ENCODE results near the gene LCAT. TPM values are rescaled to one million over a fixed set of nuclear protein-coding genes. Genes with fewer than 3 reads are reported as not detected.

LCAT gene
- polyA plus RNA-seq, 1 donor: 18.5 TPM

DNA sequence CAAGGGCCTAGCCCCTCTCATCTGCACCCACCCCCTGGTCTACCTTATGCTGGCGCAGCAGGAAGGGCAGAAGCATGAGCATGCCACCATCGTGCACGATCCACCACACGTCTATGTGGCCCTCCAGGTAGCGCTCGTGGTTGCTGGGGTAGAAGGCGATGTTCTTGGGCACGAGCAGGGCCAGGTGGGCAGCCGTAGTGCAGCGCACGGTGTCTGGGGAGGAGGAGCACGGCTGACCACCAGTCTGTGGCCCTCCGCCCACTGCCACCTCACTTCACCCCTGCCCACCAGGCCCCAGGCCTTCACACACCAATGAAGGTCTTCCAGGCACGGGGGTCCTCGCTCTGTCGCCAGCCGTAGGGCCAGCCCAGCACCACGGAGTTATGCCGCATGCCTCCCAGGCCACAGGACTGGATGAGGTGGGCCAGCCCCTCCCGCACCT is 2.2 kb upstream of the LCAT start:
- no peak overlapping the region for H3K4me3 ChIP-seq (ENCODE audit: low read length)
- no peak for DNase-seq
- H3K36me3 ChIP-seq (ENCODE audit: control insufficient read depth, insufficient read depth, low read length): peaks cover 65% of the 10 kb centered on the region
- H3K27me3 ChIP-seq (ENCODE audit: control insufficient read depth, insufficient read depth, low read length): no peaks in the 10 kb centered on the region
- H3K27ac ChIP-seq (ENCODE audit: low read length): no peak overlapping the region
- H3K4me1 ChIP-seq (ENCODE audit: control insufficient read depth, insufficient read depth, low read length): peaks cover 11% of the 10 kb centered on the region
- H3K9me3 ChIP-seq (ENCODE audit: control insufficient read depth, low read depth, low read length): peaks cover 10% of the 10 kb centered on the region
- no CpG with 5 or more reads among the region's 20 CpGs for WGBS (ENCODE audit: insufficient coverage, low lambda C conversion rate)

DNA sequence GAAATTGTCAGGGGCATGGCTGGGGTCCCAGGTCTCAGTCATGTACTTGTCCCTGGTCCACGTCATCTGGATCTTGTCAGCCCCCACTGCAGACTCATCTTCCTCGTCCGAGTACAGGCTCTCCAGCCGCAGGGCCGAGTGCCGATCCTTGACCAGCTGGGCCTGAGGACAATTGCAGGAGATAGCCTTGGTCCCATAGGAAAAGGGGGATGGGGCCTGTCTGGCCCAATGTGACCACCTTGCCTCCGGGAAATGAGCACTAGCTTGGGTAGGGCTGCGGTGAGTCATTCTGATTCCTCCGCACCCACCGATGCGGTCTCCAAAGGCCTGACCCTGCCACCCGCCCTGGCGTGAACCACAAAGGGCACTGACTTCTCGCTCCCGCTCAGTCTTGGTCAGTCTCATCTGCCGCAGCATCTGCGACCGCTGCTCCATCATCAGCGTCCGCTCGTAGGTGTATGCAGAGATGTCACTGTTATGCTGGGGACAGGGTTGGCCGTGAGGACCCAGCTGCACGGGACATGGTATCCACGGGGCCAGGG is 1.5 kb upstream of the LCAT start:
- H3K36me3 ChIP-seq (ENCODE audit: control insufficient read depth, insufficient read depth, low read length): peaks cover 58% of the 10 kb centered on the region
- H3K27ac ChIP-seq (ENCODE audit: low read length): no peak overlapping the region
- peaks cover 10% of the 10 kb centered on the region for H3K9me3 ChIP-seq (ENCODE audit: control insufficient read depth, low read depth, low read length)
- H3K4me3 ChIP-seq (ENCODE audit: low read length): no peak overlapping the region
- H3K27me3 ChIP-seq (ENCODE audit: control insufficient read depth, insufficient read depth, low read length): no peaks in the 10 kb centered on the region
- no peak for DNase-seq
- no CpG with 5 or more reads among the region's 24 CpGs for WGBS (ENCODE audit: insufficient coverage, low lambda C conversion rate)
- peaks cover 11% of the 10 kb centered on the region for H3K4me1 ChIP-seq (ENCODE audit: control insufficient read depth, insufficient read depth, low read length)

DNA sequence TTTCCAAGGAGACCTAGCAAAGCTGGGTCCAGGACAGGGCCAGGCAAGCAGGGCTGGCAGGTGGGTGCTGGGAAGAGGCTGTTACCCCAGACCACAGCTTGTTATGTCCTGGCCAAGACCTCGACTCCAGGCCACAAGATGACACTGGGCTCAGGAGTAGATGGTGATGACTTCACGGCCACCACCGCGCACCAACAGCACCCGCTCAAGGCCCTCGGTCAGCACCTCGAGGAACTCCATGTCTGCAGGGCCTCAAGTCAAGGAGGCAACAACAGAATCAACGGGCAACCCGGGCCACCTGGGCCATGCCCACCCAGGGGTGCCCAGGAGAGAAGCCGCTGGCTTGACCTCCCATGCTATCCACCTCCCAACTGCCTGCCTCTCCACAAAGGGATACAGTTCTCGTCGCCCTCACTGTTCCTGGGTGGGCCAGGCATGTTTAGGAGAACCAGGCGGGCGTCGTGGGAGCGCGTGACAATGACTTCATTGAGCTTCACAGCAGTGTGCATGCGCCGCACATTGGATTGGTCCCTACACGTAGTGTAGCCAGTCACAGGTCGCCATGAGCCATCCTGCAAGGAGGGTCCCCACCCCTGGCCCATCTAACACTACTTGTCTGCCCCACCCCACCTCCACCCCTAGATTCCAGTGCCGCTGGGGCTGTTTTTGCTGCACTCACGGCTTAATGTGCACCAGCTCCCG is 921 bp upstream of the LCAT start:
- Histone ChIP-seq H3K4me1 (ENCODE audit: control insufficient read depth, insufficient read depth, low read length) (peaks cover 11% of the 10 kb centered on the region), H3K27ac (ENCODE audit: low read length) (no peak overlapping the region), H3K36me3 (ENCODE audit: control insufficient read depth, insufficient read depth, low read length) (peaks cover 53% of the 10 kb centered on the region), H3K27me3 (ENCODE audit: control insufficient read depth, insufficient read depth, low read length) (no peaks in the 10 kb centered on the region), H3K4me3 (ENCODE audit: low read length) (no peak overlapping the region), H3K9me3 (ENCODE audit: control insufficient read depth, low read depth, low read length) (peaks cover 10% of the 10 kb centered on the region)
- DNase-seq: no peak
- no CpG with 5 or more reads among the region's 24 CpGs for WGBS (ENCODE audit: insufficient coverage, low lambda C conversion rate)

DNA sequence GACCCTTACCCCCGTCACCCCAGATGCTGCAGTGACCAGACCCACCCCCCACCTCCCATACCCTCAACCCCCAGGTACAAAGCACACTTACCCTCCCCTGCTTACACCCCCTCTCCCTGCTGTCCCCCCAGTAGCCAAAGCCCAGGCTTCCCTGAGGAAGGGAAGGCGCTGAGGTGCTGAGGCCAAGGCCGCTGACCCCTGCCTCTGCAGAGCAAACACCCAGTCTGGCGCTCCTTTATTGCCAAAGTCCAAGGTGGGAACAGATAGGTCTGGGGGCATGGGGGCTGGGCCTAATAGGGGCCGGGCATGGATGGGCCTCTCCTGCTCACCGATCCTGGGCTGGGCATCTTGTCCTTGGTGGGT is 683 bp downstream of the LCAT start:
- WGBS (ENCODE audit: insufficient coverage, low lambda C conversion rate): no CpG with 5 or more reads among the region's 6 CpGs
- peaks cover 11% of the 10 kb centered on the region for H3K4me1 ChIP-seq (ENCODE audit: control insufficient read depth, insufficient read depth, low read length)
- peaks cover 10% of the 10 kb centered on the region for H3K9me3 ChIP-seq (ENCODE audit: control insufficient read depth, low read depth, low read length)
- H3K27me3 ChIP-seq (ENCODE audit: control insufficient read depth, insufficient read depth, low read length): no peaks in the 10 kb centered on the region
- no peak for DNase-seq
- peaks cover 42% of the 10 kb centered on the region for H3K36me3 ChIP-seq (ENCODE audit: control insufficient read depth, insufficient read depth, low read length)
- no peak overlapping the region for H3K27ac ChIP-seq (ENCODE audit: low read length)
- no peak overlapping the region for H3K4me3 ChIP-seq (ENCODE audit: low read length)

DNA sequence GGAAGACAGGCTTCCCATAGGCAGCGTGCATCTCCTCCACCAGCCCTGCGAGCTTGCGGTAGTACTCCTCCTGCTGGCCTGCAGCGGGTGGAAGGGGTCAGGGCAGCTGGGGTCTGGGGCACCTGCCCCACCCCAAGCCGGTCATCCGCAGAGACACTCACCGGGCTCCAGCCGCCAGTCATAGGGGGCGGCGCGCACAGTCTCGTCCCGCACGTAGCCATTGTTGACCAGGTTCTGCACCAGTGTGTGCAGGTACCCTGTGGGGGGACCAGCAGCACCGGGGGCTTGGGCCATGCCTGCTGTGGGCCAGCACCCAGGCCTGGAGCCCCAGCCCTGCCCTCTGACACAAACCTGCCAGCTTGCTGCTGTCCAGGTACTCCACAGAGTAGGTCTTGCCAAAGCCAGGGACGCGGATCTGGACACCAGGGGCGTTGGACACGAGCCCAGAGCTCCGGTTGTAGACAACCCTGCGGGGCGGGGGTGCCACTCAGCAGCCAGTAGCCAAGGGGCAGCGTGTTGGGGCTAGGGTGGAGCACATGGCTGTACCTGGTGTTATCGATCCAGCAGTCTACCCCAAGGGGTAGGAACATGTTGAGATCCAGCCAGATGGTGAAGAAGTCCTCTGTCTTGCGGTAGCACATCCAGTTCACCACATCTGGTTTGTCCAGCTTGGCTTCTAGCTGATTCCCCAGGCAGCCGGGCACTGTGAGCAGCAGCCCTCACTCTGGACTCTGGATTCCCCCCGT is 1.2 kb downstream of the LCAT start:
- no peak overlapping the region for H3K4me3 ChIP-seq (ENCODE audit: low read length)
- H3K27ac ChIP-seq (ENCODE audit: low read length): no peak overlapping the region
- peaks cover 10% of the 10 kb centered on the region for H3K9me3 ChIP-seq (ENCODE audit: control insufficient read depth, low read depth, low read length)
- H3K27me3 ChIP-seq (ENCODE audit: control insufficient read depth, insufficient read depth, low read length): no peaks in the 10 kb centered on the region
- DNase-seq: no peak
- WGBS (ENCODE audit: insufficient coverage, low lambda C conversion rate): no CpG with 5 or more reads among the region's 27 CpGs
- H3K4me1 ChIP-seq (ENCODE audit: control insufficient read depth, insufficient read depth, low read length): peaks cover 11% of the 10 kb centered on the region
- H3K36me3 ChIP-seq (ENCODE audit: control insufficient read depth, insufficient read depth, low read length): peaks cover 37% of the 10 kb centered on the region

DNA sequence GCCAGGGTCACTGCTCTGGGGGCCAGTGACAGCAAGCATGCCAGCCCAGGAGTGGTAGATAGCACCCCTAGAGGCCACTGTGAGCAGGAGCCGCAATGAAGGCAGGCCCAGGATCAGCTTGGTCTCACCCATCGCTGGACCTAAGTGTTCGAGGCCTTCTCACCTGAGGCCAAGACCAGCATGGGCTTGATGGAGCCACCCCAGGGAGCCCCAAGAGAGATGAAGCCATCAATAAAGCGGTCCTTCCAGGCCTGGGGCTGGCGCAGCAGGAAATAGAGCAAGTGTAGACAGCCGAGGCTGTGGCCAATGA is 1.8 kb downstream of the LCAT start:
- Histone ChIP-seq H3K27ac (ENCODE audit: low read length) (no peak overlapping the region), H3K9me3 (ENCODE audit: control insufficient read depth, low read depth, low read length) (peaks cover 5% of the 10 kb centered on the region), H3K27me3 (ENCODE audit: control insufficient read depth, insufficient read depth, low read length) (no peaks in the 10 kb centered on the region), H3K36me3 (ENCODE audit: control insufficient read depth, insufficient read depth, low read length) (peaks cover 31% of the 10 kb centered on the region), H3K4me3 (ENCODE audit: low read length) (no peak overlapping the region), H3K4me1 (ENCODE audit: control insufficient read depth, insufficient read depth, low read length) (peaks cover 15% of the 10 kb centered on the region)
- peak in 1 of 2 donors; percentile 33 for DNase-seq
- no CpG with 5 or more reads among the region's 6 CpGs for WGBS (ENCODE audit: insufficient coverage, low lambda C conversion rate)

DNA sequence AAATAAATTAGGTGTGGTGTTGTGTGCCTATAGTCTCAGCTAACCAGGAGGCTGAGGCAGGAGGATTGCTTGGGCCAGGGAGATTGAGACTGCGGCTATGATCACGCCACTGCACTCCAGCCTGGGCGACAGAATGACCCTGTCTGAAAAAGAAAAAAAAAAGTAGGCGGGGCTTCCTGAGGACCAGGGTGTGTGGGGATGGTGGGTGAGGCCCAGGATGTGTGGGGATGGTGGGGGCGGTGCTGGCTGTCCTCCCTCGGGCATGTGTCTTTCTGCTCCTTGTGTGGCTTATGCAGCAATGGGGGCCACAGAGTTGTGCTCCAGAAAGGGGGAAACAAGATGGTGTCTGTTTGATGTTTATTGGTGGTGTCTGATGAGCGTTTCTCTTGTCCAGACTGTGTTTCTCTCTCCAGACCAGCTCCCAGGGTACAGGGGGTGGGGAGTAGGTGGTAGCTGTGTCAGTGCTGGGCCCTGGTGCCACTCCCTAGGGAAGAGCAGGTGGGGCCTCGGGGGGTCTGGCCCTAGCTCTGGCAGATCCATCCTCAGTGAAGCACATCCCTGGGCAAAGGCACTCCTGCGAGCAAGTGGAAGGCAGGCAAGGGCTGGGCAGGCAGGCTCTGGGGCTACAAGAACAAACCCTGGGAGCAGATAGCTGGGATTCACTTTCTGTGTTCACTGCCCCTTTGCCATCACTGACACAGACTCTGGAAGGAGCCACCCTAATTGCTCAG is 2.3 kb downstream of the LCAT start:
- WGBS (ENCODE audit: insufficient coverage, low lambda C conversion rate): no CpG with 5 or more reads among the region's 9 CpGs
- no peak for DNase-seq
- Histone ChIP-seq H3K4me1 (ENCODE audit: control insufficient read depth, insufficient read depth, low read length) (peaks cover 19% of the 10 kb centered on the region), H3K36me3 (ENCODE audit: control insufficient read depth, insufficient read depth, low read length) (peaks cover 26% of the 10 kb centered on the region), H3K4me3 (ENCODE audit: low read length) (no peak overlapping the region), H3K9me3 (ENCODE audit: control insufficient read depth, low read depth, low read length) (peaks cover under 1% of the 10 kb centered on the region), H3K27me3 (ENCODE audit: control insufficient read depth, insufficient read depth, low read length) (no peaks in the 10 kb centered on the region), H3K27ac (ENCODE audit: low read length) (no peak overlapping the region)

DNA sequence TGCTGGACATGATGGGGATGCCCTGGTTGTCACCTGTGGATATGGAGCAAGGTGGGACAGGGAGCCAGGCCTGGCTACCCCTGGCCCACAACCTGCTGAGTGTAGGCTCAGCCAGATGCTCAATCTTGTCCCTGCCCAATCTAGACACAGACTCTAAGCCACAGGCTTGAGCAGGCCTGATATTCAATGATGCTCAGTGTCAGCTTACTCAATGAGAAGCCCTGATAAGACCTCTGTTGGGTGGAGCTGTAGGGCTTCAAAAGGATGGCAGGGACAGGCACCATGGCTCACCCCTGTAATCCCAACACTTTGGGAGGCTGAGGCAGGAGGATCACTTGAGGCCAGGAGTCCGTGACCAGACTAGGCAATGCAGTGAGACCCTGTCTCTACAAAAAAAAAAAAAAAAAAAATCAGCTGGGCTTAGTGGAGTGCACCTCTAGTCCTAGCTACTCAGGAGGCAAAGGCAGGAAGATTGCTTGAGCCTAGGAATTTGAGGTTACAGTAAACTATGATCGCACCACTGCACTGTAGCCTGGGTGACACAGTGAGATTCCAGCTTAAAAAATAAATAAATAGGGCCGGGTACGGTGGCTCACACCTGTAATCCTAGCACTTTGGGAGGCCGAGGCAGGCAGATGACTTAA is 3.4 kb downstream of the LCAT start:
- Histone ChIP-seq H3K36me3 (ENCODE audit: control insufficient read depth, insufficient read depth, low read length) (peaks cover 18% of the 10 kb centered on the region), H3K9me3 (ENCODE audit: control insufficient read depth, low read depth, low read length) (no peaks in the 10 kb centered on the region), H3K27me3 (ENCODE audit: control insufficient read depth, insufficient read depth, low read length) (no peaks in the 10 kb centered on the region), H3K27ac (ENCODE audit: low read length) (no peak overlapping the region), H3K4me1 (ENCODE audit: control insufficient read depth, insufficient read depth, low read length) (peaks cover 19% of the 10 kb centered on the region), H3K4me3 (ENCODE audit: low read length) (no peak overlapping the region)
- no peak for DNase-seq
- WGBS (ENCODE audit: insufficient coverage, low lambda C conversion rate): 100% methylated on average over 2 of the region's 5 CpGs

DNA sequence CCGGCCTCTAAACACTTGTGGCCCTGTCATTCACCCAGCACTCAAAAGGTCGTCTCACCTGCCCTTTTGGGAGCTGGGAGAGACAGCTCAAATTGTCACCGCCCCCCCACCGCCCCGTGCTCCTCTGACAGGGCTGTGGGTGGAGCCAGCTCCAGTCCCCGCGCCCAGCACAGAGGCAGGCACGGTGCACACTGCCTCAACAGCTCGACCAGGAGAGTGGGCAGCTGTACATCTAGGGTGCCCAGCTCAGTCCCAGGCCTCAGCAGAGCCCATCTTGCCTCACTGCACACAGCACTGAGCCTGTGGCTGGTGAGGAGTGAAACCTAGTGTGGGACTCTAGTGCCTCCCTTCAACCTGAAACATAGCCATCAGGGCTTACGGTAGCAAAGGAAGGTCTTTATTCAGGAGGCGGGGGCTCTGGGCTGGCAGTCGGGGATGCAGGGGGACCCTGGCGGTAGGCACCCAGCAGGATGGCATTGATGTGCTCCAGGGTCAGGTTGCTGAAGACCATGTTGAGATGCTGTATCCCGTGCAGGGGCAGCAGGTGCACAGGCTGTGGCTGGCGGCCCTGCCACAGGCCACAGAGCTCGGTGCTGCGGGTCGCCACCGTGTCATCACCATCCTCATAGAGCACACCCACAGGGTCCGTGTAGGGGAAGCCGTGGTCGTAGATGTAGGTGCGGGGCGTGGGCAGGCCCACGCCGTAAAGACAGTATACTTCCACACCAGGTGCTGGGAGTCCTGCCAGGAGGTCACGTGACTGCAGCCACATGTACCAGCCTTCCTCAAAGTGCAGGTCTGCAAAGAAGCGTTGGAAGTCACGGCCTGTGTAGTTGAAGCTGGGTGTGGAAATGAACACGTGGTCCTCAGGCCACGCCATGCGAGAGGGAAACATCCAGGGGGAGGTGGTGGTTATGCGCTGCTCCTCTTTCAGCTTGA is 4.1 kb downstream of the LCAT start:
- DNase-seq: no peak
- H3K36me3 ChIP-seq (ENCODE audit: control insufficient read depth, insufficient read depth, low read length): peaks cover 15% of the 10 kb centered on the region
- H3K27me3 ChIP-seq (ENCODE audit: control insufficient read depth, insufficient read depth, low read length): no peaks in the 10 kb centered on the region
- no peak overlapping the region for H3K27ac ChIP-seq (ENCODE audit: low read length)
- peaks cover 26% of the 10 kb centered on the region for H3K4me1 ChIP-seq (ENCODE audit: control insufficient read depth, insufficient read depth, low read length)
- no peak overlapping the region for H3K4me3 ChIP-seq (ENCODE audit: low read length)
- H3K9me3 ChIP-seq (ENCODE audit: control insufficient read depth, low read depth, low read length): no peaks in the 10 kb centered on the region
- no CpG with 5 or more reads among the region's 33 CpGs for WGBS (ENCODE audit: insufficient coverage, low lambda C conversion rate)
